Measurements from ENCODE around the gene SMPD1.

DNA sequence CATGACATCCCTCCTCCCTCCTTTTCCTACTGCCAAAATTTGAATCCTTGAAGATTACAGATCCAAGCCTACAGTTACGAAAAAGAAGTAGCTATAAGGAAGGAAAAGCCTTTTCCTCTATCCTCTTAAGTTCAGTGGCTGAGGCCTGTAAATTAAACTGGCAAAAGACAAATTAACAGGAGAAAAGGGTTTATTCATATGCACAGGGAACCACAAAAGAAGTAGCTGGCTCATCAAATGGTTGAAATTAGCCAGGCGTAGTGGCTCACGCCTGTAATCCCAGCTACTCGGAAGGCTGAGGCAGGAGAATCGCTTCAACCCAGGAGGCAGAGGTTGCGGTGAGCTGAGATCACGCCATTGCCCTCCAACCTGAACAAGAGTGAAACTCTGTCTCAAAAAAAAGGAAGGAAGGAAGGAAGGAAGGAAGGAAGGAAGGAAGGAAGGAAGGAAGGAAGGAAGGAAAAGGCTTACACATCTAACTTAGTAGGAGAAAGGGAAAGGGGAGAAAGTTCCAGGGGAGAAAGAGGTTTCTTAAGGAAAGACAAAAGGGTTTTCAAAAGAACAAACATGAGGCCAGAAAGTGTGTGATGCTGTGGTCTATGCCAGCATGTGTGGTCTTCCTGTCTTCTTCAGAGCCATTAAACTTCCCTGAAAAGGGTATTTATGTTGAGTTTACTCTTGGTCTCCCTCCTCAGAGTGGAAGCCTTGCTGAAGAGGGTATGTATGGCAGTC is 5.1 kb upstream of the SMPD1 start:
- TF ChIP-seq, protein P1, sequence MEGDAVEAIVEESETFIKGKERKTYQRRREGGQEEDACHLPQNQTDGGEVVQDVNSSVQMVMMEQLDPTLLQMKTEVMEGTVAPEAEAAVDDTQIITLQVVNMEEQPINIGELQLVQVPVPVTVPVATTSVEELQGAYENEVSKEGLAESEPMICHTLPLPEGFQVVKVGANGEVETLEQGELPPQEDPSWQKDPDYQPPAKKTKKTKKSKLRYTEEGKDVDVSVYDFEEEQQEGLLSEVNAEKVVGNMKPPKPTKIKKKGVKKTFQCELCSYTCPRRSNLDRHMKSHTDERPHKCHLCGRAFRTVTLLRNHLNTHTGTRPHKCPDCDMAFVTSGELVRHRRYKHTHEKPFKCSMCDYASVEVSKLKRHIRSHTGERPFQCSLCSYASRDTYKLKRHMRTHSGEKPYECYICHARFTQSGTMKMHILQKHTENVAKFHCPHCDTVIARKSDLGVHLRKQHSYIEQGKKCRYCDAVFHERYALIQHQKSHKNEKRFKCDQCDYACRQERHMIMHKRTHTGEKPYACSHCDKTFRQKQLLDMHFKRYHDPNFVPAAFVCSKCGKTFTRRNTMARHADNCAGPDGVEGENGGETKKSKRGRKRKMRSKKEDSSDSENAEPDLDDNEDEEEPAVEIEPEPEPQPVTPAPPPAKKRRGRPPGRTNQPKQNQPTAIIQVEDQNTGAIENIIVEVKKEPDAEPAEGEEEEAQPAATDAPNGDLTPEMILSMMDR (IDR thresholded peaks at IDR 0.05), result no peak
- no peak for TF ChIP-seq POLR2A (IDR thresholded peaks at IDR 0.05)
